HG02623 (cell line): ENCODE data around the gene MRGPRD.
"Not testable (repeated sequence)": the region's sequence is repeated elsewhere in the genome, so short reads cannot be mapped to it uniquely, and the experiment has no call there.

Experiments
- ATAC-seq: cut with Tn5 transposase; IDR thresholded peaks from one replicate; pipeline ENCODE4 v1.9.1; 2021; ENCODE audit warnings: moderate library complexity; ENCODE audit not compliant: unreplicated experiment

Gene MRGPRD

GRCh38 chr11:68994894-68995285, 14.1 kb upstream of the MRGPRD start:
- no peak for ATAC-seq

- ATAC-seq: no peak
Observed at GRCh38 chr11:68994161-68994893, 13.5 kb upstream of the MRGPRD start.

GRCh38 chr11:68993546-68993945, 12.8 kb upstream of the MRGPRD start:
- ATAC-seq: no peak

- no peak for ATAC-seq
Observed at GRCh38 chr11:68992743-68993255, 12.0 kb upstream of the MRGPRD start.

GRCh38 chr11:68990995-68991780, 10.4 kb upstream of the MRGPRD start:
- no peak for ATAC-seq

- ATAC-seq: no peak
Observed at GRCh38 chr11:68989936-68990606, 9.3 kb upstream of the MRGPRD start.

GRCh38 chr11:68988491-68988890, 7.7 kb upstream of the MRGPRD start:
- no peak for ATAC-seq

- no peak for ATAC-seq
Observed at GRCh38 chr11:68987211-68987610, 6.4 kb upstream of the MRGPRD start.

- ATAC-seq: no peak
Observed at GRCh38 chr11:68983801-68984200, 3.0 kb upstream of the MRGPRD start.

- no peak for ATAC-seq
Observed at GRCh38 chr11:68982134-68982533, 1.3 kb upstream of the MRGPRD start.

- no peak for ATAC-seq
Observed at GRCh38 chr11:68979931-68980775, 633 bp downstream of the MRGPRD start.

GRCh38 chr11:68978931-68979594, 1.7 kb downstream of the MRGPRD start:
- ATAC-seq: no peak

GRCh38 chr11:68978626-68978930, 2.2 kb downstream of the MRGPRD start:
- ATAC-seq: no peak

GRCh38 chr11:68977781-68978625, 2.8 kb downstream of the MRGPRD start:
- no peak for ATAC-seq

- ATAC-seq: no peak
Observed at GRCh38 chr11:68976563-68976962, 4.2 kb downstream of the MRGPRD start.

- ATAC-seq: no peak
Observed at GRCh38 chr11:68976095-68976494, 4.7 kb downstream of the MRGPRD start.

GRCh38 chr11:68974421-68975194, 6.2 kb downstream of the MRGPRD start:
- no peak for ATAC-seq

GRCh38 chr11:68973706-68974105, 7.1 kb downstream of the MRGPRD start:
- ATAC-seq: not testable (repeated sequence)

GRCh38 chr11:68973219-68973618, 7.6 kb downstream of the MRGPRD start:
- ATAC-seq: no peak
